HS-27A (cell line): Measurements from ENCODE around the gene AP2B1.

ENCODE experiments used
- DNase-seq: peaks from one replicate; pipeline ENCODE4 v3.0.0-alpha.2; 2012; ENCODE audit warnings: low read depth, missing footprints

The AP2B1 gene

DNA sequence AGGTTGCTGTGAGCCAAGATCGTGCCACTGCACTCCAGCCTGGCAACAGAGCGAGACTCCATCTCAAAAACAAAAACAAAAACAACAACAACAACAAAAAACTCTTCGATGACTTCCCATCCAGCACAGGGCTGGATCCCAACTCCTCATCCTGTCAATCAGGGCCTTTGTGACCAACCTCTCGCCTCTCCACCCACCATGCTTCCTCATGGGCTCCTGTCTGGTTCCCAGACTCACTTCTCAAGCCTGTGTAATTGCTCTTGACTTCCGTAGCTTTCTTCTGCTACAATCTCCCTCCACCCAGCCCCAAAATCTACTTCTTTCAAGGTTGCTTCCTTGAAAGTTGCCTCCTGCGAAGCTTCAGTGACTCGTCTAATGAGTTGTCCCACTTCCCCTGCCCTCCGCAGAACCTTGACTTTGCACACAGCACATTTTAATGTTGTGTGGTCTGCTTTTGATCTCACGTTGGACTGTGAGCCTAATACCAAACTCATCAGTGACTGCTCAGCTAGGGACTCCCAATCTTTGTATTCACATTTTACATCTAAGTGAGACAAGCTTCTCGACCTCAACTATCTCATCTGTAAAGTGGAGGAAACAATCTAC lies 143.4 kb downstream of the AP2B1 start:
- no peak for DNase-seq

GRCh38 chr17:35731239-35731916 lies 144.3 kb downstream of the AP2B1 start, which contains the start of gene RASL10B:
TSS of gene RASL10B (plus strand) at chr17:35731639. CDS start at chr17:35735185, 3,546 bp downstream.
- DNase-seq = no peak

DNA sequence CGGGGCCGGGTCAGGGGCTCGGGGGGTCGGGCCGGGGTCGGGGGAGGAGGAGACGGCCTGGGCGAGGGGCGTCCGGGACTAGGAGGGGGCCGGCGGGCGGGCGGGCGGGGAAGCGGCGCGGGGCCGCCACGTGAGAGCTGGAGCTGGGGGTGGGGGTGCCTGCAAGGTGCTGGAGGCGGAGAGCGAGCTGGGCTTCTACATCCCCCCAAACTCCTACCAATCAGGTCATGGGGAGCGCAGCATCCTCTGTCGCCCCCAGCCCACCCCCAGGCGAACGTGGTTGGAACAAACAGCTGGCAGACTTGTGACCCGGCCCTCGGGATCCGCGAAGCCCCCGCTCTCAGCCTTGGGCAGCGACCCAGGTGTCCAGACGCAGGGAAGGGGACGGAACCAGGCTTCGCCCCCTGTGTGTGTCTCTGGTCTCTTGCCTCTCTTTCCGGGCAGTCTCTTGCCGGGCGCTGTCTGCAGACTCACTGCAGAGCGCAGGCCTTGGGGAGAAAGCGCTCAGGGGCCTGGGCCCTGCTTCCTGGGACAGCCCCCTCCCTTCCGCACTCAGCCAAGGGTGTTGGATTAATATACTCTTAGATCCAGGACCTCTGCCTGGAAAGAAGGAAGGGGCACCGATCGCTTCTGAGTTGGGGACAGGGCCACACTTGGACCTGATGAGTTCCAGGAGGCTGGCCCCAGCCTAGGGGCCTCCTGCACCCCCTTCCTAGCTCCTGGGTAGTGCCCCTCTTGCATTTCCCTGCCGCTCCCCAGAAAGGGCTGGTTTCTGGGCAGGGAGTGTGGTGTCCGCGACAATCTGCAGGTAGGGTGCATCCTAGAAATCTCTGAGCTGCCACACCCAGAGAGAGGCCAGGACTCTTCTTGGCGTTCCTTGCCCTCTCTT lies 145.0 kb downstream of the AP2B1 start:
- no peak for DNase-seq

- no peak for DNase-seq
Measured at GRCh38 chr17:35732806-35733136, 145.6 kb downstream of the AP2B1 start.

DNA sequence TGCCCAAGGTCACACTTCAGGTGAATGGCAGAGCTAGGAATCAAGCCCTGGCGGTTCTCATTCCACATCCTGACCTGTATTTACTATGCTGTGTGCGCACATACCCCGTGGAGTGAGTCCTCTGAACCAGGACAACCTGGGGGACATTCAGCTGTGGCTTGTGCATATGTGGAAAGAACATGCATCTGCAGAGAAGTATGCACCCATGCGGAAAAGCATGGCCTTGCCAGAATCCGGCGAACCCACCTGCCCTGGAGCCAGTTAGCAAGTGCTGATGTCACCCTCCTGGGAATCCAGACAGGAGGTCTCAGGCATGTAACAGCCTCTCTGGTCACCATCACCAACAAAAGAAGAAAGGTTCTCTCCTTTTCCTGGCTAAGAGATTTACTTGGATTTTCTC lies 146.2 kb downstream of the AP2B1 start:
- no peak for DNase-seq

- DNase-seq = no peak
Measured at GRCh38 chr17:35734396-35734795, 147.3 kb downstream of the AP2B1 start.

- no peak for DNase-seq
Measured at GRCh38 chr17:35735036-35735805, 148.1 kb downstream of the AP2B1 start.

GRCh38 chr17:35736236-35736635 lies 149.1 kb downstream of the AP2B1 start:
- DNase-seq = no peak

DNA sequence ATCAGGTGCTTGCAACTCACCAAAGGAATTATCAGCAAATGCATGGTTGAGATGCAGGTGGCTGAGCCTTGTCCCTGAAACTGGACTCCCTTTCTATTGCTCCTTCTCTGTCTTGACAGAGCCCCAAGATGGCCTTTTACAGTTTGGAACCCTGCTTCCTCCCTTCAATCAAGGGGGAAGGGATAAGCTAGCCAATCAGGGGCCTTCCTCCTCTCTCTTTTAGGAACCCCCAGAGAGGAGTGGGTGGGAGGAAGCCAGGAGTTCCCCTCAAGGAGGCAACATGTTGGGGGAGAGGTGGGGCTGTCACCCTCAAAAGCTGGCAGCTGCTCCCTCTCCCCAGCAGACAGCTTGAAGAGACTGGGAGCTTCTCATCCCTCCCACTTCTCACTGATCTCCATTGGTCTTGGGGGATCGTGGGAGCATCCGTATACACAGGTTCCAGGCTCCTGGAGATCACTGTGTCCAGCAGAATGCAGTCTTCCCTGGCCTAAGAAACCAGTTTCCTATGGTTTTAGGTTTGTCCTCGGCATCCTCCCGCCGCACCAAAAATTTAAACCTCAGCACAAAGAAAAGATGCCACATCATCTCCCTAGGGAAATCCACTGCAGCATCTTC lies 151.5 kb downstream of the AP2B1 start:
- no peak for DNase-seq

GRCh38 chr17:35740216-35740615 lies 153.1 kb downstream of the AP2B1 start:
- DNase-seq = no peak

- no peak for DNase-seq
Measured at GRCh38 chr17:35740997-35741931, 154.1 kb downstream of the AP2B1 start.

GRCh38 chr17:35742496-35742895 lies 155.4 kb downstream of the AP2B1 start:
- DNase-seq = no peak

GRCh38 chr17:35742896-35743477 lies 155.9 kb downstream of the AP2B1 start:
- DNase-seq = no peak

- DNase-seq = no peak
Measured at GRCh38 chr17:35743626-35744328, 156.7 kb downstream of the AP2B1 start.

DNA sequence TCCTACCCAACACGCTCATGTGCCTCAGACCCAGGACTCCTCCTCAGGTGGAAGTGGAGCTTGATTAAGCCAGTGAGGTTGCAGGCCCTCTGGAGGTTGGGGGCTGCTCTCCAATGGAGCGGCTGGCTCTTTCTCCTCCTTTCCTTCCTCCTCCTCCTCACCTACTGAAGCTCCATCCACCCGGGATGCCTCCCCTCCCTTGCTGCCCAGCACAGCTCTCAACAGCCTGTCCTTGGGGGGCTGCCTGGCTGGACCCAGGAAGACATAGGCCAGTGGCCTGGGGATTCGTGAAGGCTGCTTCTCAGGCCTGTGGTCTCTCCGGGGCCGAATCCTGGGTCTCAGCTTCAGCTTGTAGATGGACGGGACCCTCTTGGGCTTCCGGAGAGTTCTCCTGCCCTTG lies 157.7 kb downstream of the AP2B1 start:
- DNase-seq = no peak

DNA sequence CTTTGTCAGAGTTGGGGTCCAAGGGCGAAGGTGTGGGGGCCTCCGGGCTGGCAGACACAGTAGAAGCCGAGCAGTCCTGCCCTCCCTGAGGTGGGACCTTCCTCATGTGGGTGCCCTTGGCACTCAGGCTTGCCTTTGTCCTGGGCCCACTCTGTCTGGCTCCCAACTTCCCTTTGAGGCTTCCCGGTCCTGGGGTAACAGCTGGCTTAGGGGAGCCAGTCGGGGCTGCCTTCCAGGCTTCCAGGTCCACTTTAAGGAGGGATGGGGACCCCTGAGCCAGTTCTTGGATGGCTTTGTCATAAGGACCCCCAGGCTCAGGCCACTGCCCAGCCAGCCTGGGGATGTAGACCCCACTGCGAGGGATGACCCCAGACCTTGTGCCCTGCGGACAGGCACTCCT lies 158.1 kb downstream of the AP2B1 start:
- DNase-seq = no peak

- DNase-seq = no peak
Measured at GRCh38 chr17:35745749-35746320, 158.7 kb downstream of the AP2B1 start.

- no peak for DNase-seq
Measured at GRCh38 chr17:35747540-35748017, 160.5 kb downstream of the AP2B1 start.

DNA sequence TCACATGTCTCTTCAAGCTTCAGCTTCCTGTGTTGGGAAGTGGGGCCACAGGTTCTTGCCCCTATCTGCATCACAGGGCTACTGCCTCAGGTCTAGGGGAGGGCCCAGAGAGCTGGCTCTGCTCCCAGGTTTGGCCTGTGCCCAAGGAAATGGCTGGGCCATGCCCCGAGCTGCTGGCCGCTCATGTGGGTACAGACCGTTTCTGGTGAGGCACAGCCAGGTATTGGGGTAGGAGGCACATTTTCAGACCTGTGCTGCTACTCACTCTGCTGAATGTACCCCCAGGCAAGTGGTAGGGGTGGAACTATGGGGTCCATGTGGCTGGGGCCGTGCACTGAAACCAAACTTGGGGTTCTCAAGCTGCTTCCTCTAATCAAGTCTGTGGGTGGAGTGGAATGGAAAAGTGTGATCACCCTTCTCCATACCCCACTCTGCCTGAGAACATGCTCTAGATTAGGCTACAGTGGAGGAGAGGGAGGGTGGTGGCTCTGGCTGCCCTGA lies 161.3 kb downstream of the AP2B1 start:
- DNase-seq = no peak
